HUDEP-2 (cell line): ENCODE data around the gene FASTKD2.
"Not testable (repeated sequence)": the region's sequence is repeated elsewhere in the genome, so short reads cannot be mapped to it uniquely, and the experiment has no call there.

Experiments
- DNase-seq, 76 experiments: peaks; one replicate each; lab custom pipeline; 2025; ENCODE audit not compliant: unreplicated experiment in 76 of 76; lab: John Stamatoyannopoulos, UW

Gene FASTKD2

DNA sequence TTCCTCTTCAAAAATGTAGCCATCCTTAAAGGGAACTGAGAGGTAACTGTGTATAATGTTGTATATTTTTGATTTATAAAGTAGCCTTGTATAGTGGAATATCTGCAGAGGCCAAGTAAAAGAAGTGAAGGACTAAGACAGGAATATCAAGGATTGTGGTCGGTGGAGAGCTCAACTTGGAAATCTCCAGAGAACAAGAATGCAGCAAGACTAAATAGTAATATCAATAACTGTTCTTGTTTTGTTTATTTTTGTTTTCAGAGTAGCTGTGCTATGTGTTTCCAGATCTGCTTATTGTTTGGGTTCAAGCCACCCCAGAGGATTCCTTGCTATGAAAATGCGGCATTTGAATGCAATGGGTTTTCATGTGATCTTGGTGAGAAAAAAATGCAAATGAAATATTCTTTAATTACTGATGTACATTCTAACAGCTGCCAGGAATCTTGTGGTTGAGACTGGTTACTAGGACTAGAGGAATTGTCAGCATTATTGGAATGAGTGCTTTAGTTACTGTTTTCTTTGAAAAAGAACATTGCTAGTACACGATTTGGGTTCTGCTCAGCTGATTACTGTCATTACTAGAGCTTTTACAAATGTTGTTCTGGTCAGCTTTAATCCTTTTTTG is 25.0 kb downstream of the FASTKD2 start:
- no peak for DNase-seq

DNA sequence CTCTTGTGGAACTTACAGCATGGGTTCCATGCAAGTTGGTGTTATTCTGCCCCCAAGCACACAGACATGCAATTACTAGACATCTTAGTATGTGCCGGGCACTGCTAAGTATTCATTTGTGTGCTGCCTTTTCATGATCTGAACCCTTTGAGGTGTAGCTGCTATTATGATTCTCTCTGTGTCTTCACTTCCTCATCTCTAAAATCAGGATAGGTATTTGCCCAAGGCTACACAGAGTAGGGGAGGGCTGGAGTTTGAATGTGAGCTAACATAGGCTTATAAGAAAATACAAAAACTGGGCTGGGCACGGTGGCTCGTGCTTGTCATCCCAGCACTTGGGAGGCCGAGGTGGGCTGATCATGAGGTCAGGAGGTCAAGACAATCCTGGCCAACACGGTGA is 27.2 kb downstream of the FASTKD2 start:
- no peak for DNase-seq

DNA sequence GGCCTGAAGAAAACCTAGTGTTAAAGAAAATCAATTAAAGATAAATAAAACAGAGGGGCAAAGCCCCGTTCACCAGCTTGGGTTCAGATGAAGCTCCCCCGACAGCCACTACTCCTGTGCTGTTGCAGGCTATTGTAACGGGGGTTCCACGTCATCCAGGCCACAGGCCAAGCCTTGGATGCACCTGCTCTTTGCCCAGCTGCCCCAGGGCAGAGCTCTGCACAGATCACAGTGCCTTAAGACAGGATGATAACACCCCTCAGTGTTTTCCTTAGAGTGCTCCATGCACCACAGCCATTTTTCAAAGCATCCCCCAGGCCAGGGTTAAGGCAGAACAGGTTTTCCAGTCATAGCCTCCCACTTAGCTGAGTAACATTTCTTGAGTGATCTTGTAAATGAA is 32.0 kb downstream of the FASTKD2 start:
- no peak for DNase-seq

DNA sequence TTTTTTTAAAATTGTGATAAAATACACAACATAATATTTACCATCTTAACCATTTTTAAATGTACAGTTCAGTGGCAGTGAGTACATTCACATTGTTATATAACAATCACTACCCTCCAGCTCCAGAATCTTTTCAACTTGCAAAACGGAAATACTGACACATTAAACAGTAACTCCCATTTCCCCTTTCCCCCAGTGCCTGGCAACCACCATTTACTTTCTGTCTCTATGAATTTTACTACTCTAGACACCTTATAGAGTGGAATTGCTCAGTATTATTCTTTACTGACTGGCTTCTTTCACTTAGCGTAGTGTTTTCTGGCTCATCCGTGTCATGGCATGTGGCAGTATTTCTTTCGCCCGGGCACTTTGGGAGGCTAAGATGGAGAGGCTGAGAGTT is 32.6 kb downstream of the FASTKD2 start:
- DNase-seq, result no peak

DNA sequence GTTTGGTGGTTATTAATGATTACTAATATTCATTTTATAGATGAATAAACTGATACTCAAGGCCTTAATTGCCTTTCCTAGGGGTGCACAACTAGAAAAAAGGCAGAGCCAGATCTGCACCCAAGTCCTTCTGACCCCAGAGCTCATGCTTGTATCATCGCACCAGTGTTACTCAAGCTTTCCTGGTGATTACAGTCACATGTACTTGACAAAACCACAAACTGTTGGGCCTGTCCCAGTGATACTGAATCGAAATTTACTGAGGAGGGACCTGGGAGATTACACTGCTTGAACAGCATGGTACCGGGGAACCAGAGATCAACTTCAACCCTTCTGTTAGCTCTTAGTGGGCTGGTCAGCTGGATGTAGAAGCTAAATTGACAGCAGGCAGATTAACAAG is 33.7 kb downstream of the FASTKD2 start:
- DNase-seq, result peak in 57 of 76 experiments; percentile 2 to 79 (median 34)

DNA sequence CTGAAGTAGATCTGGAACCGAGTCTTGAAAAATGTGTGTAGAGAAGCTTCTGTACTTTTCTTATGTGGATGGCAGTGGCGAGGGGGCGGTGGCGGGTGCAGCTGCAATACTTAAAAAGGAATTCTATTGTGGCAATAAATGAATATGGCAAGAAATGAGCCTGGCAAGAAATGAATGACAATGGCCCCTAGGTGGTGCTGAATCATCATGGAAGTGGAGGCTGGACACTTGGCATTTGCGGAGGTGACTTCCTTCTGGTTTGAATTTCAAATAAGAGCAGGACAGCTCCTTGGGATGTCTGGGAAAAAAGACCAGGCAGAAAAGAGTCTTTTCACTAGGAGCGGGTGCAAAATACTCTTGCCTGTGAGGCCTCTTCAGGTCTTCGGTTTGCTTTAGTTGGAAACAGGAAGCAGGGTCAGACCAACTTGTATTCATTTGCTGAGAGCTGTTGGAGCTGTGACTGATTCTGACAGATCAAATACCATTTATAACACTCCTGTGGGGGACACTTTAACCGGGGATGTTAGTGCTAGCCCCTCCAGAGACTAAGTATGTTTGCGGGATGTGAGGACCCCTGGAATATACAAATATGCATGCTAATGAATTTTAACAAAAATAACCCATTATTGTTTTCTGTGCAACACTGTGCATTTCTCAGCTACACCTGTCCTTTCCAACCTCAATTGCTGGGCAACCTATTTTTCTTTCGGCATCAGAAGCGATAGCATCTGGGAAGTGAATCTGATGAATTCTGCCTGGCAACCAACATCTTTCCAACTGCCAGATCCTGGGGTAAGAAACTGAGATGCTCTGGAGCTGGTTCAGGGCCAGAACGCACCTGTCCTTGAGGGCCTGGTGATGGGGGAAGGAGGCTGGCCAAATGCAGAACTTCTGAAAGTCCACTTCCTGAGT is 35.4 kb downstream of the FASTKD2 start:
- DNase-seq, result peak in 46 of 76 experiments; percentile 2 to 60 (median 24)

DNA sequence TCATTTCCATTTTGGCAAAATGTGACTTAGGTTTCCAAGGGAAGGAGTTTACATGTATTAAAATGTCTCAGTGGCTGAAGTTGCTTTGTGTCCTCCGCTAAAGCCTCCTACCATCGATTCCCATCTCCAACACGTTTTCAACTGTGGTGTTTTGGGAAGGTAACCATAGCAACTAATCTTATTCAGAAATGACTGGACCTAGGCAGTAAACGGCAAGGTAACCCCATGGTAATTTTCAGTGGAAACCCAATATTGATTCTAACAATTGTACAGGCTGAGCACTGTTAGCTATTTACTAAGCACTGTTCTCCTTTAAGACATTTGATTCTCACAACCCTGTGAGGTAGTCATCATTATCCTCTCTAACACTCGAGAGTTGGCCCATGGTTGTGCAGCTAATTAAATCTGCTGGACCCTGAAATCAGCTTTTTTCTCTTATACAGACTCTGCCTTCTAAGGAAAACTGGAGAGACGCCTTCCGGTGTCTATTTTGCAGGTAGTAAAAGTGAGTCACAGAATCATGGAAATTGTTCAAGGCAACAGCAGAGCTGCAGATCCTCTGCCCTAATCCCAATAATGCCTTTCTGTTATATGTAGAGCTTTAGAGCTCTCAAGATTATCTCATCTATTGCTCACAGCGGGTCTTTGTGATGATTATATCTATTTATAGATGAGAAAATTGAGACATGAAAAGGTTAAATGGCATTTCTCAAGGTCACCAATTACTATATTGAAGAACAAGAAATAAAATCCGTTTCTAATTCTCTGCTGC is 36.2 kb downstream of the FASTKD2 start:
- DNase-seq, result no peak

DNA sequence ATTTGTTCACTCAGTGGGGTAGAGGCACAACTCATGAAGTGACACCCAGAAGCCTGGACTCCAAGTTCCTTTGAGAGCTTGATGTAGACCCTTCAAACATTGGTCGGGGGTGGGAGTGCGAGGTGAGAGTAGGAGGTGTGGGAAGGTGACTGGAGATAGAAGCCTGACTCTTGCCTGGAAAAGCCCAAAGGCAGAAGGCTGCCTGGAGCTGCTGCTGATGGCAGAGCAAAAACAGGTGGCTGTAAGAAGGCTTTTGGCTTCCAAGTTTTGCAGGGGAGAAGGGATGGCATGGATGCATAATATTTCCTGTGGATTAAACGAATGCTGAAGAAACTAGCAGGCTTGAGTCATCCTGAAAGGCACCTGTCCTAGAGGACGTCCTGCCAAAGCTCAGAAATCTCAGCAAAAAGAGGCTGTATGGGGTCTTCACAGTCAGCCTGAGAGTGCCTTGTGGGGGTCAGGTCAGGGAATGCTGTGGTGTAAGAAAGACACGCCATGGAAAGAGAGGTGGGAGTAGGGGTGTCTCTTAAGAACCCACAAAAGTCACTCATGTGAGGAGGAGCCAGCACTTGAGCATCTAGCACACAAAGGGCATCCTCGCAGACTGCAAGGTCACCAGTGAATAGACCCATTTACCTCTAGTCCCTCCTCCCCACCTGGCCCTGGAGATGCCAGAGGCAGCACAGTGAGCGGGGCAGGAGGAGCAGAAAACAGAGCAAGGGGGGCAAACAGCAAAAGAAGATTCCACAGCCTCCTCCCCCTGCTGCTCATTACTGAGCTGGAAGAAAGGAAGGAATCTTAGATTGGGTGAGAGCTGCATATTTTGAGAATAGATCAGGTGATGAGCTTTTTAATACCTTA is 37.5 kb downstream of the FASTKD2 start:
- DNase-seq, result no peak

DNA sequence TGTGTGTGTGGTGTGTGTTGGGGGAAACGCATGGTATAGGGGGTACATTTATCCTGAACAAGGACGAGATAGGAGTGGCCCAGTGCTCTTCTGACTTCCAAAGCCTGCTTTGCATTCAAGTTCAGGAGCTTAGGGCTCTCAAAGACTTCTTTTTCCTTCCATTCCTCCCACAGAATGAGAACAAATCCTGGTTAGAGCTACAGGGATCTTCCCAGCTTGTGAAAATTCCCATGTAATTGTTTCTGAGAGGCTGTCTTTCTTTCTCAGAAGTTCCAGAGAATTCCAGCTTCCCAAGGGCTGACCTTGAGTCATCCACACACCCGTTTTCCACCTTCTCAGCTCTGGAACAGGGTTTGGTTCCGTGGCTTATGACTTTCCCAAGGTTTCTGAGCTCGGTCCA is 38.9 kb downstream of the FASTKD2 start:
- DNase-seq, result no peak

DNA sequence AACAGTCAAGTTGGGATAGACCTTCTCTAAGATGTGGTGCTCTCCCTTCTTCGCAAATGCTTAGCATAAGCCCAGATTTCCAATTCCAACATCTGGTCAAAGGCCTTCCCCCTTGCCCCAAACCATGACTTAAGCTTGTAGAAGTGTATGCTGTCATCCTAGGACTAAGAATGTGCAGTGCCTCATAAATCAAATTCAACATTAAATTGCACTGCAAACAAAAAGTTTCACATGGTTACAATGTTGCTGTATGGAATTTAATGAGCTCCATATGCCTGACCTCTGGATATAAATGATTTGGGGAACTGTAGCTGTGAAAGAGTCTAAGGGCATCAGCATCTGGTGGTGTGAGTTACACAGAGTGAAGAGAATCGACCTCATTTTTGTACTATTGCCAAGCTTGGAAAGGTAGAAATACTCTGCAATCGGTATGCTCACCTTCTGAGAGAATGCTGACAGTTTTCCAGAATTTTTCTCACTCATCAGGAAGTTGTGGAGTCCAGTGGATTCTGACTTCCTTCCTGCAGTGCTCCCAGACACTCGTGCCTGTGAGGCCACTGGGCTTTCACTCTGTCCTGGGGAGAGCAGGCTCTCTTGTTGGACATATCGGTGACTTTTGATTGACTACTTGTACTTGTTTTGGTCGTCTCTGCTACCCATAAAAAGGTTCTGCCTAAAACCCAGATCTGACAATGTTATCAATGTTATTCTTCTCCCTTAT is 40.6 kb downstream of the FASTKD2 start:
- no peak for DNase-seq

DNA sequence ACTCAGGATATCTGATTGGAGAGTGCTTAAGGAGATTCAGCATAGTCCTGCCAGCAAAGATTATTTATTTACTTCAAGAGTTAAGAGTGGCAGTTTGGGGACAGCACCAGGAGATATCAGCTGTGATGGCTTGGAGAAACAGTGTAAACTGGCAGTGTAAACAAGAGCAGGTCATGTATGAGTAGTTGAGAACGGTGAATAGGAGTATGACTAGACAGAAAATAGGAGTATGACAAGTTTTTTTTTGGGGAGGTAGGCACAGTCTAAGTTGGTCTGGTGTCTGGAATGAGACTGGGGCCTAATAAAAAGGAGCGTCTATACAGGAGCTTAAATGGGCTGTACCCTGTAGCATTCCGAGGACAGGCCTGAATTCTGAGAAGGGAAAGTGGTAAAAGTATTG is 42.2 kb downstream of the FASTKD2 start:
- not testable (repeated sequence) for DNase-seq

DNA sequence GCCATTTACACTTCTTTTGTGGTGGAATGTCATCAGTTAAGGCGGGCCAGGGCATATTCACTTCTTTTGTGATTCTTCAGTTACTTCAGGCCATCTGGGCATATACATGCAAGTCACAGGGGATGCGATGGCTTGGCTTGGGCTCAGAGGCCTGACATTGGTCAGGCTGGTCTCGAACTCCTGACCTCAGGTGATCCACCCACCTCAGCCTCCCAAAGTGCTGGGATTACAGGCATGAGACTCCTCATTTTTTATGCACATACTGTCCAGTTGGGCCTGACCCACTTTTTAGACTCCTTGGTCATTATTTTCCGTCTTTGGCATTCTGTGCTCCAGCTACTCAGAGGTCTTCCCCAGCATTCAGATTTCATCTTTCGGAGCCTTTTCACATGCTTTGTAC is 47.1 kb downstream of the FASTKD2 start:
- DNase-seq, result not testable (repeated sequence)

DNA sequence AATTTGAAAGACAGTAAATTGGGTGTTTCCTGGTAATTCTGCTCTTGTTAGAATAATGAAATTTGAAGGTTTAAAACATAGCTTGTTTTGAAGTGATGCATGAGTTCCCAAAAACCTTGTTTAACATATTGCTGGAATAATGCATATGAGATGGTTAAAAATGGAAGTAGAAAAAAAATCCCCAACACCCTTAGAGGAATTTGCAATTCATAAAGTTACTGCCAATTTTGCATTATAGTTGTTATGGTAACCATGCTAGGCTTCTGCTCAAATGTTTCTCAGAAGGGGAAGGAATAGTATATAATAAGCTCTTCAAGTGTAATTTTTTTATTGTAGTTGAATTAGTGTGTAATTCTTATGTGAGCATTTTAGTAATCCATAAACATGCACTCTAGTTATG is 49.1 kb downstream of the FASTKD2 start:
- no peak for DNase-seq

DNA sequence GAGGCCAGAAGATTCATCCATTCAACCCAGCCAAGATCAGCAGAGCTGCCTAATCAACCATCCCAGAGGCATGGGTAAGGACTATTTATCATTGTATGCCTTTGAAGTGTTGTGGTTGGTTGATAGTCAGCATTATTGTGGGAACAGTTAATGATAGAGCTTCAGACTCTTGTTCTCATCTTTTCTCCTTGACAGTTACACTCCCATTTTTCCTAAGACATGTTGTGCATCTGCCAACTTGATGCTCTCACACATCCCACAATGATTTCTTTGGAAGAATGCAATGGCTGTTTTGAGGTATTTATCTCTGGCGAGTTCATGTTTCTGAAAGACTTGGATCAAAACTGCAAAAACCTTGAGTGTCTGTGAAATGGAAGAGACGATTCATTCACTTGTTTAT is 55.4 kb downstream of the FASTKD2 start:
- no peak for DNase-seq

DNA sequence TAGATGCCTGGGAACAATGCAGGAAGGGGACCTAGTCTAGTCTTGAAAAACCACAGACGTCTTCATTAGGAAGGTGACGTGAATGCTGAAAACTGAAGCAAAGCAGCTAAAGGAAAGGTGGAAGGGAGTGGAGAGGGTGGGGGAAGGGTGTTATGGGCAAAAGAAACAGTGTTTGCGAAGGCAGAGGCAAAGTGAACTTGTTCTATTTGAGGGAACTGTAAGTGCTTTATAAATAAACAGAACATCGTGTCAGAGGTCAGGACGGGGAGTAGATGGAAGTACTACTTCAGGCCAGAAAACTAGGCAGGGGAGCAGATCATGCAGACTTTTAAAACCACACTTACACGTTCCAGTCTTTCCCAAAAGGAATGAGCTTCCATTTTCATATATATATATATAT is 57.8 kb downstream of the FASTKD2 start:
- DNase-seq, result no peak

DNA sequence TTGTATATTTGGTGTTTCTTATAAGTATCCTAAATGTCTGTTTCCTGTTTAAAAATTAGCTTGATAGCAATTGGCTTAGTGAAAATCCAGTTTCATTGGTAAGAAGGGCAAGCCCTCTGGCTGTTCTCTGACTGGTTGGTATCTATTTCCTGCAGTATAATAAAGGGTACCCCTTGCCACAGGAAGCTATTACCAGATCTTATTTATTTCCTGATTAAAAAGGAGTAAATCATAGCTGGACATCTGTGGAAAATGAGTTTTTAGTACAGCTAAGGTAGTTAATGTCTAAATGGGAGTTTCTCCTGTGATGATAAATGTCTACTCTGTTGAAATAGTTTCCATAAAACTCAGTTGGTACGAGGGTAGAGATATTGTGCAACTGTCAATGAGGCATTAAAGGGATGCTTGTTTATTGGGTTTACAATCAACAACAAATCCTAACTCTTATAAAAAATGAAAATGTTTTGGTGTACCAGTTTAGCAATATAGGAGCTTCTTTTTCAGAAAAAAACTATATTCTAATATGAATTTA is 58.7 kb downstream of the FASTKD2 start:
- DNase-seq, result no peak

DNA sequence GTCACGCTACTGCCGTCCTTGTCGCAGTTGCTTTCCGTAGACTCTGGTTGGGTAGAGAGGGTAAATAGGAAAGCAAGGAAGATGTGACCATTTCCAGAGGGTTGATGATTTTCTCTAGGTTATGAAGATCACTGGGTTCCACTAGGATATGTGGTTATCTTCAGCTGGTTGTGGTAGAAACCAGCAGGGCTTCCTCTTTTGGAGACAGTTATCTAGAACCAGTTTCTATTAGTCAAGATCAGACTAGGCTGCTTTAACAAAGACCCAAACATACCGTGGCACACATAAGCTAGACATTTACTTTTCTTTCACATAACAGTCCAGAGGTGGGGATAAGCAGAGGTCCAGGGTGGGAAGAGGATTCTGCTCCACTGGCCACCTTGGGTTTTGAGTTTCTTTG is 59.6 kb downstream of the FASTKD2 start:
- no peak for DNase-seq

DNA sequence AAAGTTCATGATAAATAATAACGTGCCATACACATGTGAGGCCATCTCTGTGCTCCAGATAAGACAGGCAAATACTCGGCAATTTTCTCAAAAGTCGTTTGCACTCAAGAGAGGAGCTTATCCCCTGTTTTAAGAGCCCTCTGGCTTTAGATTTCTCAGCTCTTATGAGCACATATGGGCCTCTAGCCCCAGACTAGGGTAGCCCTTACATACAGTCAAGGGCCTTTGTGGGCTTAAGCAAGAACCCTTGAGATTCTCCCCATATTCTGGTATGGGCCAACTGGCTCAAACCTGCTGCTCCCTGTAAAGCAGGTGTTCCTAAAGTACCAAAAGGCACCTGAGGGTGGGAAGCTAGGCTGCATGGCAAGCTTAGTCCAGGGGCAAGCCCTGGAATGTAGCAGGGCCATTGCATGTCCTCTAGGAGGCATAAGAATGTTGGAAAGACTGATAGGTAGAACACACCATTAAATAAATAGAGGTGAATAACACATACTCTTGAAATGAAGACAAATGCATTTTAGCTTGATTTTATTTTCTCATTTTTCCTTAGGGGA is 66.1 kb downstream of the FASTKD2 start:
- DNase-seq, result no peak

DNA sequence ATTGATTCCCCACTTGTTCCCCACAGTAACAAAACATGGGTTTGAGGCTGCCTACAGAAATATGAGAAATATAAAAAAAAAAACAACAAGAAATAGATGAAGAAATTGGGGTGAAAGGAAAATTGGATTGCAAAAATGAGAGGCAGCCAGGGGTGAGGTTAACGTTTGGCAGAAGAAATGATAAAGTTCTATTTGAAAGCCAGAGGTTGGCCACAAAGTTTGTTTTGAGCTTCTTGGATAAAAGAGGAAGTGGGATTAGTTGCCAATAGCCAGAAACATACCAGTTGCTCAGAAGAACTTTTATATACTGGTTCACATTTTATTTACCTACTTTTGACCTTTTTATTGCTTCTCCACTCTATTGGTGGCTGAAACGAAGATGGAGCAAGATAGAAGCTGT is 67.5 kb downstream of the FASTKD2 start:
- no peak for DNase-seq
